HEK293 (cell line): ENCODE data around the gene ASIC3.

Experiments used
- CTCF ChIA-PET: fragments of 350-600 bp; formaldehyde crosslinking; extraction: SDS; loops from one replicate; lab custom pipeline; 2021; ENCODE audit warnings: antibody characterized with exemption; lab: Yijun Ruan, JAX
- POLR2A ChIA-PET: fragments of 300-600 bp; formaldehyde crosslinking; extraction: SDS; loops from one replicate; lab custom pipeline; 2020; ENCODE audit warnings: antibody characterized with exemption, inconsistent platforms; lab: Yijun Ruan, JAX
- H3K27ac ChIP-seq: fragments of 200-500 bp; sonication (Bioruptor generic); 2 replicates; pipeline ENCODE4 v1.5.1; 2014; ENCODE audit warnings: low read depth, low read length, control low read depth, inconsistent platforms; ENCODE audit errors: extremely low read depth
- H3K36me3 ChIP-seq, 2 experiments: fragments of 200-500 bp in 1 of 2; sonication (Bioruptor generic) in 1 of 2; 1 replicate in 1 of 2; 2 replicates in 1 of 2; pipeline ENCODE4 v1.5.1; 2014 to 2017; ENCODE audit warnings: inconsistent platforms in 2 of 2, low read length in 2 of 2; ENCODE audit not compliant: control insufficient read depth in 2 of 2, insufficient read depth in 1 of 2
- H3K4me1 ChIP-seq: fragments of 200-500 bp; sonication (Bioruptor generic); 2 replicates; pipeline ENCODE4 v1.5.1; 2014; ENCODE audit warnings: mild to moderate bottlenecking, low read length, inconsistent platforms; ENCODE audit not compliant: control insufficient read depth, insufficient read depth
- H3K4me3 ChIP-seq: 2 replicates; pipeline ENCODE4 v1.5.1; 2011; ENCODE audit warnings: low read depth, mild to moderate bottlenecking, control low read depth, low read length, moderate library complexity
- H3K9me3 ChIP-seq: fragments of 200-500 bp; sonication (Bioruptor generic); 2 replicates; pipeline ENCODE4 v1.5.1; 2014; ENCODE audit warnings: low read depth, low read length, inconsistent platforms; ENCODE audit not compliant: control insufficient read depth, insufficient read depth
- GFI1B ChIP-seq: fragments of 450-650 bp; formaldehyde crosslinking; IDR thresholded peaks from 2 replicates; pipeline ENCODE4 v1.5.1; 2016; ENCODE audit warnings: missing biosample characterization, missing genetic modification characterization
- GLIS1 ChIP-seq: fragments of 450-650 bp; formaldehyde crosslinking; IDR thresholded peaks from 2 replicates; pipeline ENCODE4 v1.5.1; 2016; ENCODE audit warnings: missing biosample characterization, missing genetic modification characterization
- HIC1 ChIP-seq: fragments of 450-650 bp; formaldehyde crosslinking; IDR thresholded peaks from 2 replicates; pipeline ENCODE4 v1.5.1; 2016; ENCODE audit warnings: missing biosample characterization, missing genetic modification characterization
- KLF9 ChIP-seq: fragments of 450-650 bp; formaldehyde crosslinking; IDR thresholded peaks from 2 replicates; pipeline ENCODE4 v1.5.1; 2016; ENCODE audit warnings: missing biosample characterization, missing genetic modification characterization, low read depth
- MEIS1 ChIP-seq: sonication (generic); formaldehyde crosslinking; IDR thresholded peaks from 2 replicates; pipeline ENCODE4 v1.8.1; 2022; ENCODE audit warnings: missing genetic modification reagents, mild to moderate bottlenecking, borderline replicate concordance
- SP7 ChIP-seq: fragments of 450-650 bp; formaldehyde crosslinking; IDR thresholded peaks from 2 replicates; pipeline ENCODE4 v1.5.1; 2016; ENCODE audit warnings: missing biosample characterization, missing genetic modification characterization
- YY2 ChIP-seq: fragments of 450-650 bp; formaldehyde crosslinking; IDR thresholded peaks from 2 replicates; pipeline ENCODE4 v1.5.1; 2016; ENCODE audit warnings: missing biosample characterization, missing genetic modification characterization
- ZBTB10 ChIP-seq: fragments of 450-650 bp; formaldehyde crosslinking; IDR thresholded peaks from 2 replicates; pipeline ENCODE4 v1.5.1; 2016; ENCODE audit warnings: missing biosample characterization, missing genetic modification characterization
- ZBTB49 ChIP-seq: fragments of 450-650 bp; formaldehyde crosslinking; IDR thresholded peaks from 2 replicates; pipeline ENCODE4 v1.5.1; 2016; ENCODE audit warnings: missing biosample characterization, missing genetic modification characterization, low read depth
- ZFP3 ChIP-seq: fragments of 450-650 bp; formaldehyde crosslinking; IDR thresholded peaks from 2 replicates; pipeline ENCODE4 v1.5.1; 2016; ENCODE audit warnings: low read depth, missing biosample characterization, missing genetic modification characterization
- ZNF10 ChIP-seq: fragments of 450-650 bp; formaldehyde crosslinking; IDR thresholded peaks from 2 replicates; pipeline ENCODE4 v1.5.1; 2017; ENCODE audit warnings: missing biosample characterization, missing genetic modification characterization
- ZNF157 ChIP-seq: fragments of 450-650 bp; formaldehyde crosslinking; IDR thresholded peaks from 2 replicates; pipeline ENCODE4 v1.5.1; 2016; ENCODE audit warnings: missing biosample characterization, missing genetic modification characterization
- ZNF174 ChIP-seq: fragments of 450-650 bp; formaldehyde crosslinking; IDR thresholded peaks from 2 replicates; pipeline ENCODE4 v1.5.0; 2017; ENCODE audit warnings: missing biosample characterization, mild to moderate bottlenecking, missing genetic modification characterization
- ZNF2 ChIP-seq: fragments of 450-650 bp; formaldehyde crosslinking; IDR thresholded peaks from 2 replicates; pipeline ENCODE4 v1.5.1; 2016; ENCODE audit warnings: missing biosample characterization, missing genetic modification characterization
- ZNF302 ChIP-seq: fragments of 450-650 bp; formaldehyde crosslinking; IDR thresholded peaks from 2 replicates; pipeline ENCODE4 v1.5.1; 2016; ENCODE audit warnings: missing biosample characterization, missing genetic modification characterization, low read depth
- ZNF311 ChIP-seq: fragments of 450-650 bp; formaldehyde crosslinking; IDR thresholded peaks from 2 replicates; pipeline ENCODE4 v1.5.1; 2017; ENCODE audit warnings: missing biosample characterization, missing genetic modification characterization, borderline replicate concordance
- ZNF398 ChIP-seq: fragments of 450-650 bp; formaldehyde crosslinking; IDR thresholded peaks from 2 replicates; pipeline ENCODE4 v1.5.1; 2017; ENCODE audit warnings: missing biosample characterization, missing genetic modification characterization
- ZNF416 ChIP-seq: fragments of 450-650 bp; formaldehyde crosslinking; IDR thresholded peaks from 2 replicates; pipeline ENCODE4 v1.5.1; 2016; ENCODE audit warnings: missing biosample characterization, missing genetic modification characterization
- ZNF600 ChIP-seq: fragments of 450-650 bp; formaldehyde crosslinking; IDR thresholded peaks from 2 replicates; pipeline ENCODE4 v1.5.1; 2016; ENCODE audit warnings: missing biosample characterization, missing genetic modification characterization
- ZNF621 ChIP-seq: fragments of 450-650 bp; formaldehyde crosslinking; IDR thresholded peaks from 2 replicates; pipeline ENCODE4 v1.5.1; 2017; ENCODE audit warnings: missing biosample characterization, missing genetic modification characterization
- ZNF623 ChIP-seq: fragments of 450-650 bp; formaldehyde crosslinking; IDR thresholded peaks from 2 replicates; pipeline ENCODE4 v1.5.1; 2016; ENCODE audit warnings: missing biosample characterization, missing genetic modification characterization
- ZNF701 ChIP-seq: fragments of 450-650 bp; formaldehyde crosslinking; IDR thresholded peaks from 2 replicates; pipeline ENCODE4 v1.5.1; 2016; ENCODE audit warnings: missing biosample characterization, missing genetic modification characterization
- ZNF830 ChIP-seq: fragments of 450-650 bp; IDR thresholded peaks from 2 replicates; pipeline ENCODE4 v1.5.0; 2018; ENCODE audit warnings: missing biosample characterization, missing genetic modification characterization, low read depth, mild to moderate bottlenecking, moderate library complexity
- ZSCAN18 ChIP-seq: fragments of 450-650 bp; formaldehyde crosslinking; IDR thresholded peaks from 2 replicates; pipeline ENCODE4 v1.5.1; 2016; ENCODE audit warnings: missing biosample characterization, missing genetic modification characterization

ASIC3 gene

GRCh38 chr7:151082141-151083070 is 34.1 kb downstream of the ASIC3 start (continued):
- TF ChIP-seq ZBTB49 (no peak), ZNF2 (tag by site-specific recombination) (0 out of 2 replicates have a peak, but pooled peaks have one; percentile 45), ZNF600 (tag by site-specific recombination) (peak; percentile 75), ZBTB10 (tag by site-specific recombination) (peak; percentile 84), MEIS1 (CRISPR knock-in tag) (no peak), ZNF623 (tag by site-specific recombination) (no peak), ZNF830 (tag by site-specific recombination) (no peak), ZNF10 (tag by site-specific recombination) (peak; percentile 19; the same call in 1 of the 2 replicates), ZSCAN18 (tag by site-specific recombination) (no peak), ZNF157 (tag by site-specific recombination) (no peak), SP7 (peak; percentile 34; the same call in 1 of the 2 replicates), ZNF416 (tag by site-specific recombination) (no peak)

GRCh38 chr7:151083071-151083823 is 34.9 kb downstream of the ASIC3 start, which contains the start of gene TMUB1:
Gene TMUB1 (minus strand): TSS chr7:151083493. CDS start chr7:151082563, 930 bp downstream.
- CTCF ChIA-PET, result interaction anchor here (0.6 to 2.2 kb wide), 7 partner anchors 8 to 121 kb away, joined by 3 to 7 read pairs (median 3); no protein-coding TSS in a partner anchor
- Histone ChIP-seq H3K4me3 (peak within 1 kb of the TSS; percentile 74), H3K4me1 (peaks cover 7% of the 10 kb centered on the region; the same call in 1 of the 2 replicates), H3K9me3 (no peaks in the 10 kb centered on the region), H3K36me3 (peaks cover 0 to 18% of the 10 kb centered on the region in 2 experiments; a peak in 1 of 3 replicates), H3K27ac (peak within 1 kb of the TSS; percentile 75; the same call in 1 of the 2 replicates)
- POLR2A ChIA-PET, result interaction anchor here (1.0 to 3.0 kb wide), 2 partner anchors 18 to 55 kb away, joined by 3 to 16 read pairs; partner anchors contain the start of gene ABCB8
- TF ChIP-seq ZNF174 (tag by site-specific recombination) (no peak), YY2 (tag by site-specific recombination) (0 out of 2 replicates have a peak, but pooled peaks have one; percentile 30), ZNF302 (tag by site-specific recombination) (no peak), ZNF621 (tag by site-specific recombination) (no peak), KLF9 (tag by site-specific recombination) (peak; percentile 47), ZNF701 (no peak), ZNF311 (tag by site-specific recombination) (no peak), GFI1B (tag by site-specific recombination) (no peak), HIC1 (tag by site-specific recombination) (no peak), ZFP3 (no peak), GLIS1 (peak; percentile 81), ZNF398 (tag by site-specific recombination) (peak; percentile 86)
